Stimulated activated CD8-positive, alpha-beta memory T cell treated with anti-CD3 and anti-CD28 coated beads, Interleukin-15, amount 100 ng/mL, for 24 hours (primary cell): Measurements from ENCODE around the gene MUC16.
"Not testable (repeated sequence)": the region's sequence is repeated elsewhere in the genome, so short reads cannot be mapped to it uniquely, and the experiment has no call there.

Experiments used
- DNase-seq: peaks from one replicate; pipeline ENCODE4 v3.0.0-alpha.2; 2020; ENCODE audit warnings: low read depth

Gene MUC16

GRCh38 chr19:9009935-9010651, at the start of gene MUC16:
TSS of gene MUC16 (minus strand) at chr19:9010409.
- DNase-seq: no peak

- DNase-seq: no peak
These were observed 48.9 kb upstream of the MUC16 start for GRCh38 chr19:9058905-9059667.

GRCh38 chr19:9057505-9058258, 47.5 kb upstream of the MUC16 start:
- no peak for DNase-seq

- DNase-seq: not testable (repeated sequence)
These were observed 45.9 kb upstream of the MUC16 start for GRCh38 chr19:9056131-9056530.

GRCh38 chr19:9054765-9055164, 44.6 kb upstream of the MUC16 start:
- DNase-seq: no peak

GRCh38 chr19:9054207-9054606, 44.0 kb upstream of the MUC16 start:
- DNase-seq: no peak

- not testable (repeated sequence) for DNase-seq
These were observed 43.5 kb upstream of the MUC16 start for GRCh38 chr19:9053674-9054073.

- DNase-seq: no peak
These were observed 42.7 kb upstream of the MUC16 start for GRCh38 chr19:9052894-9053293.

GRCh38 chr19:9046694-9047093, 36.5 kb upstream of the MUC16 start:
- no peak for DNase-seq

- DNase-seq: no peak
These were observed 34.2 kb upstream of the MUC16 start for GRCh38 chr19:9044449-9044848.

- no peak for DNase-seq
These were observed 33.3 kb upstream of the MUC16 start for GRCh38 chr19:9043524-9043923.

GRCh38 chr19:9041023-9041422, 30.8 kb upstream of the MUC16 start:
- DNase-seq: no peak

GRCh38 chr19:9040131-9040530, 29.9 kb upstream of the MUC16 start:
- DNase-seq: no peak

GRCh38 chr19:9039728-9040127, 29.5 kb upstream of the MUC16 start:
- DNase-seq: no peak

GRCh38 chr19:9037400-9038062, 27.3 kb upstream of the MUC16 start:
- DNase-seq: no peak

- no peak for DNase-seq
These were observed 22.0 kb upstream of the MUC16 start for GRCh38 chr19:9032136-9032631.

GRCh38 chr19:9018163-9018875, 8.1 kb upstream of the MUC16 start:
- DNase-seq: no peak

- DNase-seq: no peak
These were observed 4.6 kb upstream of the MUC16 start for GRCh38 chr19:9014803-9015202.

GRCh38 chr19:9013988-9014387, 3.8 kb upstream of the MUC16 start:
- DNase-seq: no peak

GRCh38 chr19:9011875-9012274, 1.7 kb upstream of the MUC16 start:
- no peak for DNase-seq

- DNase-seq: no peak
These were observed 484 bp upstream of the MUC16 start for GRCh38 chr19:9010693-9011092.
